HG02571 (cell line): Measurements from ENCODE around the gene ATF2.
"Not testable (repeated sequence)": the region's sequence is repeated elsewhere in the genome, so short reads cannot be mapped to it uniquely, and the experiment has no call there.

Experiments used
- ATAC-seq: cut with Tn5 transposase; IDR thresholded peaks from one replicate; pipeline ENCODE4 v1.9.1; 2021; ENCODE audit warnings: mild to moderate bottlenecking, moderate library complexity; ENCODE audit not compliant: unreplicated experiment

ATF2 gene

GRCh38 chr2:175103191-175103590 lies 64.8 kb downstream of the ATF2 start:
- no peak for ATAC-seq

DNA sequence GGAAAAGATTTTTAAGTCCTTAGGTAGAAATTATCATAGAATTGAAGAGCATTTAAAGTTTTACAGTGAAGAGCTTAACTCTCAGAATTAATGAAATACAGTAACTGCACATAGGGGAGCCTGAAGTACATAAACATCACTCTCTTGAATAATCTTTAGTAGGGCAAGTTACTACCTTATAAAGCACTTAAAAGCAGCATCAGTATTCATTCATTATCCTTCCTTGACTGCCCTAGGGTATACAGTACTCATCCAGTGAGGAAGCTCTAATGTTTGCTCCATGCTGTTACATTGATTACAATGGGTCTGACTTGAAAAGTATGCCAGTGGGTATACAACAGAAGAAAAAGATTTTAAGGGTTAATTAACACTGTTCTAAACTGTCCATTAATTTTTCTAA lies 66.5 kb downstream of the ATF2 start:
- no peak for ATAC-seq

DNA sequence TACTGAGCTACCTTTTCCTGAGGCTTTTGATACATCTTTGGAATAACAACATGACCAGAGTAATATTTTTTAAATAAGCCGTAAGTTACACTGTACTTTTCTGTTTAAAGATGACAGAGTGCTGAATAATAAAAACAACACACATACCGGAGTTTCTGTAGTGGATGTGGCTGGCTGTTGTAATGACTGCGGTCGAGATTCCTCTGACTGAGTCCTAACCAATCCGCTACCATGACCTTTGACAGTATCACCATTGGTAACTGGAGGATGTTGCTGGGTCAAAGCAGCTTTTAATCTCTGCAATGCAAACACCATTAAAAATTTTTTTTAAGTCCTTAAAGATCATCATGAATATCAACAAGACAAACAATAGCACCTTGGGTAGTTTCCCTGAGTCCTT lies 70.7 kb downstream of the ATF2 start:
- no peak for ATAC-seq

DNA sequence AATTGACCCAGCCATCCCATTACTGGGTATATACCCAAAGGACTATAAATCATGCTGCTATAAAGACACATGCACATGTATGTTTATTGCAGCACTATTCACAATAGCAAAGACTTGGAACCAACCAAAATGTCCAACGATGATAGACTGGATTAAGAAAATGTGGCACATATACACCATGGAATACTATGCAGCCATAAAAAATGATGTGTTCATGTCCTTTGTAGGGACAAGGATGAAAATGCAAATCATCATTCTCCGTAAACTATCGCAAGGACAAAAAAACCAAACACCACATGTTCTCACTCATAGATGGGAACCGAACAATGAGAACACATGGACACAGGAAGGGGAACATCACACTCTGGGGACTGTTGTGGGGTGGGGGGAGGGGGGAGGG lies 83.9 kb downstream of the ATF2 start:
- not testable (repeated sequence) for ATAC-seq

GRCh38 chr2:175080479-175080878 lies 87.5 kb downstream of the ATF2 start:
- ATAC-seq: no peak

DNA sequence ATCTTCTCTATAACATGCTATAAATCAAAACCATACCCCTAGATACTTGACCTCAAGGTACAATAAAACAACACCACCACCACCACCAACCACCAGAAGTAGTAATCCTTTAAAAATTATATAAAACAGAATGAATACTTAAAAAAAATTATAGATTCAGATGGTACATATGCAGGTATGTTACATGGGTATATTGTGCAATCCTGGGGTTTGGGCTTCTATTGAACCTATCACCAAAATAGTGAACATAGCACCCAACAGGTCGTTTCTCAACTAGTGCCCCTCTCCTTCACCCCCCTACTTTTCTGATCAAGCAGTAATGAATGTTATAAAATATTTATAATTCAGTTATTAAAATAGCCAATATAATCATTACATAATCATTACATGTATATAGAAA lies 91.7 kb downstream of the ATF2 start:
- ATAC-seq: no peak

DNA sequence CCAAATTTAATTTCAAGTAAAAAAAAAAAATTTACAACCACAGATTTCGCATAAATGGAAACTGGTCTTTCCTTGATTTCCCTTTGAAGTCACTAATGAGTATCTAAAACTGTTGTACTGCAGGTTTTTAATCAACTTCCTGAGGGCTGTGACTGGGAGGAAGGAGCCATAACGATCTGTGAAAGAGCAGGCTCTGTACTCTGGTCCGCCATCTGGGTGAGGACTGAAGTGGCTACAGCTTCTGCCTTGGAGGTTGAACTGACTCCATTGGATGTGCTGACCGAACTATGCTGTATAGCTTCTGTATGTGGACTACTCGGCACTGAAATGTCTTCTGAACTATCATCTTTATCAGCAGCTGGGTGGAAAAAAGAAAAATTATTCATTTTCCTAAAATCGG lies 93.5 kb downstream of the ATF2 start:
- ATAC-seq: no peak

DNA sequence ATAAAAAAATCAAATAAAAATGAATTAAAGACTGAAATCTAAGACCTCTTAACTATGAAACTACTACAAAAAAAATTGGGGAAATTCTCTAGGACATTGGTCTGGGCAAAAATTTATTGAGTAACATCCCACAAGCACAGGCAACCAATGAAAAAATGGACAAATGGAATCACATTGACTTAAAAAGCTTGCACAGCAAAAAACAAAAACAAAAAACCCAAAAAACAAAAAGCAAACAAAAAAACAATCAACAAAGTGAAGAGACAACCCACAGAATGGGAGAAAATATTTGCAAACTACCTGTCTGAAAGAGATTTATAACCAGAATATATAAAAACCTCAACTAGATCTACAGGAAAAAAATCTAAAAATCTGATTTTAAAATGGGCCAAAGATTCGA lies 99.5 kb downstream of the ATF2 start:
- ATAC-seq: no peak

- ATAC-seq: no peak
These were observed 101.6 kb downstream of the ATF2 start for GRCh38 chr2:175066411-175066810.

DNA sequence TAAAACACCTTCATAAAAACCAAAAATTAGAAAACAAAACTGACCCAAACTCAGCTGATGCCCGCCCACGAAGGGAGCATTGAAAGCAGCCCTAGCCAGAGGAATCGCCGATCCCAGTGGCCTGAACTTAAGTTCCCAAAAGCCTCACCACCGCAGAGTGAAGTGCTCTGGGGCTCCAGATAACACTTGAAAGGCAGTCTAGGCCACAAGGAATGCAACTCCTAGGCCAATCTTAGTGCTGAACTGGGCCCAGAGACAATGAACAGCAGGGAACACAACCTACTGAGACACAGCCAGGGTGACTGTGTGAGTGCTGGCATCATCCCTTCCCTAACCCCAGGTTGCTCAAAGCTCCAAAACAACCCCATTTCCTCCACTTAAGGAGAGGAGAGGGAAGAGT lies 103.2 kb downstream of the ATF2 start:
- no peak for ATAC-seq

- no peak for ATAC-seq
These were observed 104.3 kb downstream of the ATF2 start for GRCh38 chr2:175063741-175064140.

DNA sequence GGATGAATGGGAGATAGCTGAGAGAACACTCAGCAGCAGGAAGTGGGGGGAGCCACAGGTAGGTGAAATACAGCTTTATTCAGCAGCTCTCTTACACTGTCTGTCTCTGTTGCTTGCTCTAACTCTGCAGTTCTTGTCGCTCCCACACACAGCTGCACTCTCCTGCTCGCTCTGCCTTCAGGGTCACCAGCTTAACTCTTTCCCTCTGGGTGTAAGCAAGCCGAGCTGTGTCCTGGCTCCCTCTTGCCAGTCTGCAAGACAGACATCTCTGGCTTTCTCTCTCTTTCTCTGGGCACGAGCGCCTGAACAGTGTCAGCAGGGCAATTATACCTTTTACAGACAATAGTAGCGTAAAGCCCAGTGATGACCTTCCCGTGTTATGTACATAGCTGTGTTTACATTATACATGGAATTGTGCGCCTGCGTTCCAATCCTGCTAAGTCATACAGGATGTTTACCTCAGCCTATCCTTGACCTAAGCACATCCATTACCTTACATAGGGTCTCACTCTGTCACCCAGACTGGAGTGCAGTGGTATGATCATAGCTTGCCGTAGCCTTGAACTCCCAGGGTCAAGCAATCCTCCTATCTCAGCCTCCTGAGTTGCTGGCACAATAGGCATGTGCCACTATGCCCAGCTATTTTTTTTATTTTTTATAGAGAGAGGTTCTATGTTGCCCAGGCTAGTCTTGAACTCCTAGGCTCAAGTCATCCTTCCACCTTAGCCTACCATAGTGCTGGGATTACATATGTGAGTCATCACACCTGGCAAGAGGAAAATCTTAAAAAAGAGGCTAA lies 105.0 kb downstream of the ATF2 start:
- ATAC-seq: no peak

GRCh38 chr2:175057078-175057685 lies 110.8 kb downstream of the ATF2 start:
- ATAC-seq: no peak

GRCh38 chr2:175055993-175056392 lies 112.0 kb downstream of the ATF2 start:
- no peak for ATAC-seq

- no peak for ATAC-seq
These were observed 113.7 kb downstream of the ATF2 start for GRCh38 chr2:175054340-175054739.

DNA sequence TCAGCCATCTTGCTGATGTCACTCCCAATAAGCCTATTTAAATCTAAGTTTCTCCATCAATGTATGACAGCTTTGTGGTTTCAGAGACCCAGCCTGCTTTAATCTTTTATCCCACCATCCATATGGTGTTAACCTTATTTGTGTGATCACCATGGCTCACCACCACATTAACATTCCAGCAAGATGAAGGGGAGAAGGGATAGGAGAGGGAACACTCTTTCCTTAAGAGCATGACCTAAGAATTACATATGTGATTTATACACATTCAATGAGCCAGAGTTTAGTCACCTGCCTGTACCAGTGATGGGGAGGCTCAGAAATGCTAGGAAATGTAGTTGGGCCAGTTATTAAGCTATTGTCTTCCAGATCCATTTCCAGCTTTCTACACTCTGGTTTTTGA lies 118.3 kb downstream of the ATF2 start:
- no peak for ATAC-seq

DNA sequence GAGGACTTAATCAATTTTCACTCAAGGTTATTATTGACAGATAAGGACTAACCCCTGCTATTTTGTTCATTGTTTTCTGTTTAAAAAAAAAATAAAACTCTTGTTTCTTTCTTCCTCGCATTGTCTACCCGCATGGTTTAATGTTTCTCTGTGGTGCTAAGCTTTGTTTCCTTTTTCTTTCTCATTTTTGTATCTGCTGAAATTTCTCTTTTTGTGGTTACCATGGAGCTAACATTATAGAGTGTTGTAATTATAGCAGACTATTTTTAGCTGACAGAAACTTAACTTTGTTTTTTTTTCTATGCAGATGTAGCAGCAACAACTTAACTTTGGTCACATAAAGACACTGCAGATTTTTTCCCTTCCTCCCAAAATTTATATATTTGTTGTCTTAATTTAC lies 119.7 kb downstream of the ATF2 start:
- ATAC-seq: no peak

- ATAC-seq: no peak
These were observed 128.5 kb downstream of the ATF2 start for GRCh38 chr2:175039490-175039889.

GRCh38 chr2:175039031-175039430 lies 129.0 kb downstream of the ATF2 start:
- no peak for ATAC-seq

DNA sequence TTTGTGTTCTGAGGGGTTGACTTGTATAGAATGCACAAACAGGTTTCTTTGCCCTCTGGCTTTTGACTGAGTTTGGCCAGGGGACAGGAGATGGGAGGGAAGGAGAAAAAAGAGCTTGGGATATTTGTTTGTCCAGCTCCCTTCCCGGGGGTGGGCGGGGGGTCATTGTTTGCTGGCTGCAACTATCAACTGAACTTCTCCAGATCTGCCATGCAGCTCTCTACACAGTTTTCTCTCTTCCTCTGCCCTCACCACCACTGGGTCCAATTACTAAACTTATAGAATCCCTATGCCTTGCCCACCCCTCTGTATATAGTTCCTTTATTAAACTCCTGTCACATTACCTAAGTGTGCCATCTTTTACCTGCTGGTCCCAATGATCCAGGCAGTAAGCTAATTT lies 130.1 kb downstream of the ATF2 start:
- no peak for ATAC-seq

GRCh38 chr2:175036582-175037018 lies 131.4 kb downstream of the ATF2 start:
- no peak for ATAC-seq

DNA sequence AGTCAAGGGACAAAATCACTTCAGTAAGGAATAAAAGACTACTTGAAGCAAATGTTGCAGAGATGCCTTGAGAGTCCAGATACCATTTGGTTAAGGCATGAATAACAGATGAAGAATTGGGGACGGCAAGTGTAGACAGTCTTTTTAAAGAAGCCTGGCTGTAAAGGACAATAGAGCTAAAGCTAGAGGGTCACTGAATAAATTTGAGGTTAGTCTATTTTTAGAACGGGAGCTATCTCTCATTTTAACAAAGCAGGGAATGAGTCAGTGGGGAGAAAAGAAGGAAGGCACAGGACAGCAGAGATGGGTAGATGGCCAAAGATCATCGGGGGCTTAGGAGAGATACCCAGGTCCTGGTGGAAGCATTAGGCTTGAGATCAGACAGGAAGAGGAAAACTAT lies 132.2 kb downstream of the ATF2 start:
- no peak for ATAC-seq

DNA sequence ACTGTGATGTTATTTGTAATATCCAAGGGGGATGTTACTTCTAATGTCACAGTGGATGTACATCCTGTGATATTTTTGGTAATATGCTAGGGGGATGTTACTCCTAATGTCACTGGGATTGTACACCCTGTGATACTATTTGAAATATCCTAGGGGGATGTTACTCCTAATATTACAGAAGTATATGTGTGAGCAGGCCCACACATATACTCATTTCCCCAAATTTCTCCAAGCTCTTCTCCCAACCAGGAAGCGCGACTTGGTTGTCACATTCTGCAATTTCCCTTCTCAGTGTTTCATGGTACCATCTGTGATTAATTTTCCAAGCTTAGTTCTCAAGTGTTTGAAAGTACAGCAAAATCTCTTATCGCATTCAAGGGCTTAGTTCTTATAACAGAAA lies 133.3 kb downstream of the ATF2 start:
- ATAC-seq: no peak
